K562 (cell line): ENCODE data around the gene PSMC3IP. TPM values are rescaled to one million over a fixed set of nuclear protein-coding genes. Genes with fewer than 3 reads are reported as not detected.
A peak's percentile ranks its signal among the peaks of the same experiment; 100 is the strongest.

Experiments used
- ARNT ChIP-seq, 2 experiments: fragments of 450-650 bp; IDR thresholded peaks; 2 replicates each; pipeline ENCODE4 v1.6.1; 2016; ENCODE audit warnings: mild to moderate bottlenecking in 1 of 2
- BACH1 ChIP-seq: fragments of 200-800 bp; sonication (Bioruptor generic); IDR thresholded peaks from 2 replicates; pipeline ENCODE4 v1.6.1; 2016; ENCODE audit warnings: missing genetic modification characterization, missing compliant biosample characterization
- CHCHD3 ChIP-seq: fragments of 250-450 bp; sonication (Bioruptor Pico); IDR thresholded peaks from 2 replicates; pipeline ENCODE4 v2.1.2; 2022; ENCODE audit warnings: mild to moderate bottlenecking
- FOSL1 ChIP-seq: fragments of 200-800 bp; sonication (Bioruptor generic); conservative IDR thresholded peaks from 2 replicates; pipeline ENCODE4 v1.6.1; 2016; ENCODE audit warnings: missing genetic modification characterization, missing compliant biosample characterization
- GABPB2 ChIP-seq: fragments of 250-450 bp; sonication (Bioruptor Pico); conservative IDR thresholded peaks from 2 replicates; pipeline ENCODE4 v1.5.1; 2021; ENCODE audit warnings: mild to moderate bottlenecking
- HDAC2 ChIP-seq: fragments of 450-650 bp; IDR thresholded peaks from 2 replicates; pipeline ENCODE4 v1.6.1; 2016; ENCODE audit warnings: mild to moderate bottlenecking
- HMG20B ChIP-seq: fragments of 250-450 bp; sonication (Bioruptor Pico); IDR thresholded peaks from 2 replicates; pipeline ENCODE4 v1.5.0; 2021; ENCODE audit warnings: mild to moderate bottlenecking
- IFI16 ChIP-seq: fragments of 250-450 bp; sonication (Bioruptor Pico); IDR thresholded peaks from 2 replicates; pipeline ENCODE4 v2.1.2; 2022; ENCODE audit warnings: mild to moderate bottlenecking, inconsistent platforms
- NFATC3 ChIP-seq: fragments of 450-650 bp; IDR thresholded peaks from 2 replicates; pipeline ENCODE4 v1.6.1; 2017; ENCODE audit warnings: mild to moderate bottlenecking
- POLR3A ChIP-seq: IDR thresholded peaks from 2 replicates; pipeline ENCODE4 v1.6.1; 2011; ENCODE audit warnings: borderline replicate concordance, mild to moderate bottlenecking, moderate library complexity; ENCODE audit not compliant: insufficient read length, insufficient read depth; ENCODE audit errors: extremely low read depth
- RBM34 ChIP-seq: fragments of 200-400 bp; formaldehyde crosslinking; IDR thresholded peaks from 2 replicates; pipeline ENCODE4 v1.6.1; 2018; ENCODE audit warnings: low read length, borderline replicate concordance; ENCODE audit not compliant: insufficient read depth
- SMARCB1 ChIP-seq: IDR thresholded peaks from 2 replicates; pipeline ENCODE4 v1.6.1; 2011; ENCODE audit warnings: improper control_type of control experiment, low read depth; ENCODE audit not compliant: insufficient read length
- TAF1 ChIP-seq: IDR thresholded peaks from 2 replicates; pipeline ENCODE4 v1.6.1; 2011; ENCODE audit warnings: mild to moderate bottlenecking, low read length, moderate library complexity; ENCODE audit not compliant: insufficient read depth, control insufficient read depth, severe bottlenecking; ENCODE audit errors: extremely low read depth
- TRIM25 ChIP-seq: fragments of 450-650 bp; IDR thresholded peaks from 2 replicates; pipeline ENCODE4 v1.7.0; 2016; ENCODE audit warnings: borderline replicate concordance
- ZFP91 ChIP-seq: sonication (generic); formaldehyde crosslinking; IDR thresholded peaks from 2 replicates; pipeline ENCODE4 v1.8.0; 2022; ENCODE audit warnings: mild to moderate bottlenecking, missing genetic modification reagents
- ZNF184 ChIP-seq: sonication (generic); formaldehyde crosslinking; IDR thresholded peaks from 2 replicates; pipeline ENCODE4 v1.5.0; 2020; ENCODE audit warnings: missing genetic modification reagents
- ZZZ3 ChIP-seq: fragments of 450-650 bp; IDR thresholded peaks from 2 replicates; pipeline ENCODE4 v1.6.1; 2016; ENCODE audit warnings: antibody characterized with exemption, mild to moderate bottlenecking, moderate library complexity
- polyA plus RNA-seq, 8 experiments: library from polyadenylated mRNA; depleted of rRNA in 4 of 8; stranded (reverse) in 5 of 8; unstranded in 3 of 8; fragments of >200 nt; fragmentation: Nextera tagmentation in 2 of 8; fragmentation: Illumina TruSeq in 1 of 8; extraction: Ambion mirVana in 2 of 8; extraction: Trizol in 1 of 8; gene quantifications; 2 replicates each; pipeline versions ENCODE4 v1.2.1 to v1.2.3, GENCODE V29; 2011 to 2014; ENCODE audit warnings: inconsistent platforms in 1 of 8, missing spikeins in 1 of 8
- total RNA-seq, 7 experiments: library from RNA; depleted of rRNA in 6 of 7; stranded (reverse); fragments of >200 nt in 6 of 7; fragmentation: Illumina TruSeq in 2 of 7; extraction: Trizol in 2 of 7; gene quantifications; 2 replicates each; pipeline versions ENCODE4 v1.2.1 to v1.2.3, GENCODE V29; 2011 to 2021; ENCODE audit warnings: low replicate concordance in 1 of 7
- TF ChIP-seq, protein P1 (sequence below), 2 experiments: fragments of 450-650 bp; conservative IDR thresholded peaks; 2 replicates each; pipeline ENCODE4 v1.6.1; 2017; ENCODE audit warnings: mild to moderate bottlenecking in 2 of 2, moderate library complexity in 2 of 2
- TF ChIP-seq, protein P2 (sequence below): fragments of 250-450 bp; sonication (Bioruptor Pico); IDR thresholded peaks from 2 replicates; pipeline ENCODE4 v1.4.0; 2020; ENCODE audit warnings: mild to moderate bottlenecking, moderate library complexity

Gene PSMC3IP
- total and polyA plus RNA-seq, 9 of the 15 experiments (the other 6 are each of a cell fraction or from before 2014, with no cell fraction given): 13.8 to 65.6 (median 32.8) TPM

- TF ChIP-seq ZFP91 (no peak), ARNT (IDR thresholded peaks at IDR 0.05) (no peak), HDAC2 (0 out of 2 replicates have a peak, but pooled peaks have one; percentile 75), HMG20B (CRISPR knock-in tag) (no peak), IFI16 (peak; percentile 93), FOSL1 (tag) (no peak; the same call in none of the 2 replicates), SMARCB1 (no peak), GABPB2 (CRISPR knock-in tag) (no peak), ZNF184 (CRISPR knock-in tag) (no peak), TRIM25 (0 out of 2 replicates have a peak, but pooled peaks have one; percentile 75), BACH1 (peak; percentile 93), POLR3A (no peak), RBM34 (no peak), NFATC3 (0 out of 2 replicates have a peak, but pooled peaks have one; percentile 43), ZZZ3 (no peak), CHCHD3 (no peak), TAF1 (no peak)
- TF ChIP-seq, protein P1, sequence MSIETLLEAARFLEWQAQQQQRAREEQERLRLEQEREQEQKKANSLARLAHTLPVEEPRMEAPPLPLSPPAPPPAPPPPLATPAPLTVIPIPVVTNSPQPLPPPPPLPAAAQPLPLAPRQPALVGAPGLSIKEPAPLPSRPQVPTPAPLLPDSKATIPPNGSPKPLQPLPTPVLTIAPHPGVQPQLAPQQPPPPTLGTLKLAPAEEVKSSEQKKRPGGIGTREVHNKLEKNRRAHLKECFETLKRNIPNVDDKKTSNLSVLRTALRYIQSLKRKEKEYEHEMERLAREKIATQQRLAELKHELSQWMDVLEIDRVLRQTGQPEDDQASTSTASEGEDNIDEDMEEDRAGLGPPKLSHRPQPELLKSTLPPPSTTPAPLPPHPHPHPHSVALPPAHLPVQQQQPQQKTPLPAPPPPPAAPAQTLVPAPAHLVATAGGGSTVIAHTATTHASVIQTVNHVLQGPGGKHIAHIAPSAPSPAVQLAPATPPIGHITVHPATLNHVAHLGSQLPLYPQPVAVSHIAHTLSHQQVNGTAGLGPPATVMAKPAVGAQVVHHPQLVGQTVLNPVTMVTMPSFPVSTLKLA (conservative IDR thresholded peaks at IDR 0.05): no peak
- TF ChIP-seq, protein P2, sequence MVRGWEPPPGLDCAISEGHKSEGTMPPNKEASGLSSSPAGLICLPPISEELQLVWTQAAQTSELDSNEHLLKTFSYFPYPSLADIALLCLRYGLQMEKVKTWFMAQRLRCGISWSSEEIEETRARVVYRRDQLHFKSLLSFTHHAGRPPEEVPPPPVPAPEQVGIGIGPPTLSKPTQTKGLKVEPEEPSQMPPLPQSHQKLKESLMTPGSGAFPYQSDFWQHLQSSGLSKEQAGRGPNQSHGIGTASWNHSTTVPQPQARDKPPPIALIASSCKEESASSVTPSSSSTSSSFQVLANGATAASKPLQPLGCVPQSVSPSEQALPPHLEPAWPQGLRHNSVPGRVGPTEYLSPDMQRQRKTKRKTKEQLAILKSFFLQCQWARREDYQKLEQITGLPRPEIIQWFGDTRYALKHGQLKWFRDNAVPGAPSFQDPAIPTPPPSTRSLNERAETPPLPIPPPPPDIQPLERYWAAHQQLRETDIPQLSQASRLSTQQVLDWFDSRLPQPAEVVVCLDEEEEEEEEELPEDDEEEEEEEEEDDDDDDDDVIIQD (CRISPR knock-in tag): peak; percentile 95
Measured at GRCh38 chr17:42535155-42536047, 42.1 kb downstream of the PSMC3IP start (continued).
